NCI-H1436 (cell line): Measurements from ENCODE around the gene LAMTOR4.

Experiments used
- DNase-seq: peaks from one replicate; lab custom pipeline; 2025; lab: John Stamatoyannopoulos, UW

LAMTOR4 gene

GRCh38 chr7:100153708-100154535 is 5.2 kb downstream of the LAMTOR4 start:
- DNase-seq: no peak

GRCh38 chr7:100154651-100155491 is 6.2 kb downstream of the LAMTOR4 start:
- no peak for DNase-seq

- no peak for DNase-seq
These were observed 7.0 kb downstream of the LAMTOR4 start for GRCh38 chr7:100155553-100156317.

- no peak for DNase-seq
These were observed 7.8 kb downstream of the LAMTOR4 start for GRCh38 chr7:100156331-100157068.

- no peak for DNase-seq
These were observed 8.3 kb downstream of the LAMTOR4 start for GRCh38 chr7:100157069-100157333.

- DNase-seq: no peak
These were observed 8.9 kb downstream of the LAMTOR4 start for GRCh38 chr7:100157334-100158228.

- DNase-seq: peak; percentile 71
These were observed 9.7 kb downstream of the LAMTOR4 start, which contains the start of gene TRAPPC14 for GRCh38 chr7:100158229-100159098. TRAPPC14 (minus strand) TSS chr7:100158723; CDS start chr7:100158499, 224 bp downstream.

GRCh38 chr7:100159099-100159623 is 10.4 kb downstream of the LAMTOR4 start:
- no peak for DNase-seq

- DNase-seq: no peak
These were observed 11.3 kb downstream of the LAMTOR4 start for GRCh38 chr7:100160067-100160466.

GRCh38 chr7:100163006-100163531 is 14.4 kb downstream of the LAMTOR4 start:
- no peak for DNase-seq

- DNase-seq: no peak
These were observed 15.2 kb downstream of the LAMTOR4 start for GRCh38 chr7:100163871-100164270.

GRCh38 chr7:100166317-100166940 is 17.7 kb downstream of the LAMTOR4 start:
- no peak for DNase-seq

GRCh38 chr7:100166970-100167911 is 18.5 kb downstream of the LAMTOR4 start:
- DNase-seq: no peak

- no peak for DNase-seq
These were observed 19.2 kb downstream of the LAMTOR4 start for GRCh38 chr7:100167912-100168323.

GRCh38 chr7:100169147-100169850 is 20.6 kb downstream of the LAMTOR4 start:
- DNase-seq: no peak

GRCh38 chr7:100170101-100170897 is 21.6 kb downstream of the LAMTOR4 start:
- no peak for DNase-seq
